A673 (cell line): Measurements from ENCODE around the gene PNPLA3. TPM values are rescaled to one million over a fixed set of nuclear protein-coding genes. Genes with fewer than 3 reads are reported as not detected.

ENCODE experiments used
- BruUV-seq: library from RNA; stranded (reverse); fragments of 400-500 nt; replicated peaks from 2 replicates; lab custom pipeline; 2021; lab: Mats Ljungman, UMichigan
- CTCF ChIA-PET: fragments of 300-600 bp; sonication (Branson Sonifier 250); formaldehyde crosslinking; loops from one replicate; lab custom pipeline; 2022; ENCODE audit warnings: antibody characterized with exemption; lab: Charles Lee
- POLR2A ChIA-PET: fragments of 300-600 bp; sonication (Branson Sonifier 250); formaldehyde crosslinking; loops from one replicate; lab custom pipeline; 2022; ENCODE audit warnings: antibody characterized with exemption; ENCODE audit not compliant: low non-redundant PET; lab: Charles Lee
- DNase-seq: peaks from one replicate; pipeline ENCODE4 v3.0.0-alpha.2; 2015; ENCODE audit warnings: low spot score
- H3K27ac ChIP-seq: fragments of 200-600 bp; sonication (generic); 2 replicates; pipeline ENCODE4 v1.5.1; 2016; ENCODE audit warnings: mixed run types, low read depth, mild to moderate bottlenecking, mixed read lengths, antibody characterized with exemption, low read length; ENCODE audit not compliant: poor library complexity, severe bottlenecking
- H3K27me3 ChIP-seq: fragments of 200-600 bp; sonication (generic); replicated peaks from 2 replicates; pipeline ENCODE4 v1.6.1; 2017; ENCODE audit warnings: mixed run types, low read depth, mild to moderate bottlenecking, mixed read lengths, antibody characterized with exemption, low read length; ENCODE audit not compliant: insufficient read depth, poor library complexity
- H3K36me3 ChIP-seq: fragments of 200-600 bp; sonication (generic); 2 replicates; pipeline ENCODE4 v1.6.1; 2016; ENCODE audit warnings: mixed run types, mild to moderate bottlenecking, mixed read lengths, antibody characterized with exemption, low read length; ENCODE audit not compliant: insufficient read depth, poor library complexity, severe bottlenecking
- H3K4me1 ChIP-seq: fragments of 200-600 bp; sonication (generic); 2 replicates; pipeline ENCODE4 v1.6.1; 2017; ENCODE audit warnings: mixed run types, mild to moderate bottlenecking, mixed read lengths, antibody characterized with exemption, low read length; ENCODE audit not compliant: insufficient read depth, poor library complexity, severe bottlenecking
- H3K4me3 ChIP-seq: fragments of 200-600 bp; sonication (generic); 2 replicates; pipeline ENCODE4 v1.5.1; 2016; ENCODE audit warnings: low read depth, mixed run types, mild to moderate bottlenecking, mixed read lengths, low read length; ENCODE audit not compliant: poor library complexity, severe bottlenecking
- H3K9me3 ChIP-seq: fragments of 200-600 bp; sonication (generic); 2 replicates; pipeline ENCODE4 v1.6.1; 2016; ENCODE audit warnings: mixed run types, low read depth, mild to moderate bottlenecking, mixed read lengths, antibody characterized with exemption, low read length; ENCODE audit not compliant: poor library complexity, severe bottlenecking
- CTCF ChIP-seq: fragments of 300-800, 200-600 bp; sonication (generic); conservative IDR thresholded peaks from 2 replicates; pipeline ENCODE4 v1.5.1; 2017; ENCODE audit warnings: low read depth, mild to moderate bottlenecking, antibody characterized with exemption, low read length, moderate library complexity, mixed read lengths
- EZH2 ChIP-seq: fragments of 200-600 bp; sonication (generic); IDR thresholded peaks from 2 replicates; pipeline ENCODE4 v1.6.1; 2017; ENCODE audit warnings: borderline replicate concordance, low read depth, mild to moderate bottlenecking, mixed read lengths, antibody characterized with exemption, low read length; ENCODE audit not compliant: poor library complexity, severe bottlenecking
- intact Hi-C: fragments of 100-400 bp; cut with micrococcal nuclease; formaldehyde crosslinking; loops from one replicate; pipeline ENCODE4 v1.10.0; 2022; ENCODE audit not compliant: unreplicated experiment
- total RNA-seq: library from RNA; stranded (reverse); gene quantifications from 2 replicates; pipeline ENCODE4 v1.2.3, GENCODE V29; 2021

Gene PNPLA3
- total RNA-seq, 1 experiment from 2014 or later = 11.8 TPM

- Histone ChIP-seq H3K4me3 (no peak overlapping the region), H3K9me3 (no peaks in the 10 kb centered on the region), H3K27ac (no peak overlapping the region), H3K4me1 (peaks cover 6% of the 10 kb centered on the region), H3K36me3 (no peaks in the 10 kb centered on the region), H3K27me3 (peaks cover 61% of the 10 kb centered on the region)
- no peak for DNase-seq
- TF ChIP-seq CTCF (no peak), EZH2 (no peak)
- intact Hi-C loops = loop anchor here (5.0 kb wide), 1 partner anchor 503 kb away; no protein-coding TSS in a partner anchor
- BruUV-seq = no TSS peak
- POLR2A ChIA-PET = no interaction called here
- CTCF ChIA-PET = interaction anchor here (1.0 kb wide), 1 partner anchor 56 kb away, joined by 3 read pairs; no protein-coding TSS in a partner anchor
Observed at GRCh38 chr22:43889860-43890253, 33.7 kb upstream of the PNPLA3 start.

- no peak overlapping the region for H3K4me3 ChIP-seq
- ChIA-PET CTCF (no interaction called here), POLR2A (no interaction called here)
- TF ChIP-seq CTCF = no peak
- TF ChIP-seq EZH2 = no peak
- H3K4me1 ChIP-seq = peaks cover 6% of the 10 kb centered on the region
- peaks cover 61% of the 10 kb centered on the region for H3K27me3 ChIP-seq
- no peak overlapping the region for H3K27ac ChIP-seq
- H3K9me3 ChIP-seq = no peaks in the 10 kb centered on the region
- H3K36me3 ChIP-seq = no peaks in the 10 kb centered on the region
- DNase-seq = no peak
- intact Hi-C loops = no loop called here
- no TSS peak for BruUV-seq
Observed at GRCh38 chr22:43890901-43891331, 32.7 kb upstream of the PNPLA3 start.

- no peak for DNase-seq
Observed at GRCh38 chr22:43891360-43892182, 32.0 kb upstream of the PNPLA3 start, which contains the start of gene PNPLA5. Gene PNPLA5, minus strand, starts transcription at chr22:43892013. Its CDS starts 133 bp downstream, at chr22:43891880.

More at GRCh38 chr22:43891360-43892182, 32.0 kb upstream of the PNPLA3 start, which contains the start of gene PNPLA5:
- Histone ChIP-seq H3K4me1 (peaks cover 6% of the 10 kb centered on the region), H3K9me3 (no peaks in the 10 kb centered on the region), H3K36me3 (no peaks in the 10 kb centered on the region), H3K27ac (no peak within 1 kb of the TSS), H3K27me3 (peaks cover 61% of the 10 kb centered on the region), H3K4me3 (no peak within 1 kb of the TSS)
- POLR2A ChIA-PET = no interaction called here
- intact Hi-C loops = no loop called here
- CTCF ChIA-PET = no interaction called here
- TF ChIP-seq CTCF (no peak), EZH2 (peak; percentile 86)
- BruUV-seq = no TSS peak
